Effector memory CD4-positive, alpha-beta T cell (primary cell): ENCODE data around the gene CTNND2.

Experiments
- DNase-seq, 3 donors: peaks; one replicate each; pipeline ENCODE4 v3.0.0-alpha.2; 2020
- H3K27ac ChIP-seq: 2 replicates; pipeline ENCODE4 v1.7.0; 2013; ENCODE audit warnings: mild to moderate bottlenecking, low read length, moderate library complexity; ENCODE audit not compliant: insufficient read depth, poor library complexity, severe bottlenecking
- H3K27me3 ChIP-seq: replicated peaks from 2 replicates; pipeline ENCODE4 v1.7.0; 2013; ENCODE audit warnings: mild to moderate bottlenecking, low read length; ENCODE audit not compliant: insufficient read depth, control insufficient read depth, poor library complexity, severe bottlenecking
- H3K36me3 ChIP-seq: 2 replicates; pipeline ENCODE4 v1.7.0; 2013; ENCODE audit warnings: mild to moderate bottlenecking, low read length, moderate library complexity; ENCODE audit not compliant: control insufficient read depth, insufficient read depth
- H3K4me1 ChIP-seq: 2 replicates; pipeline ENCODE4 v1.7.0; 2013; ENCODE audit warnings: low read length, mild to moderate bottlenecking; ENCODE audit not compliant: control insufficient read depth, insufficient read depth, poor library complexity, severe bottlenecking
- H3K4me3 ChIP-seq: 2 replicates; pipeline ENCODE4 v1.7.0; 2013; ENCODE audit warnings: low read length, low read depth, mild to moderate bottlenecking; ENCODE audit not compliant: insufficient read depth, poor library complexity, severe bottlenecking
- H3K9me3 ChIP-seq: 2 replicates; pipeline ENCODE4 v1.7.0; 2013; ENCODE audit warnings: mild to moderate bottlenecking, low read length, moderate library complexity; ENCODE audit not compliant: control insufficient read depth

The CTNND2 gene

GRCh38 chr5:10946050-10946449 lies 958.2 kb downstream of the CTNND2 start:
- Histone ChIP-seq H3K9me3 (no peaks in the 10 kb centered on the region), H3K27me3 (no peaks in the 10 kb centered on the region), H3K4me3 (no peak overlapping the region), H3K36me3 (no peaks in the 10 kb centered on the region), H3K4me1 (no peaks in the 10 kb centered on the region), H3K27ac (no peak overlapping the region)
- no peak for DNase-seq

GRCh38 chr5:10941900-10942299 lies 962.3 kb downstream of the CTNND2 start:
- Histone ChIP-seq H3K27me3 (no peaks in the 10 kb centered on the region), H3K4me1 (no peaks in the 10 kb centered on the region), H3K36me3 (no peaks in the 10 kb centered on the region)

GRCh38 chr5:10936081-10936855 lies 968.0 kb downstream of the CTNND2 start:
- no peaks in the 10 kb centered on the region for H3K36me3 ChIP-seq
- H3K4me3 ChIP-seq = no peak overlapping the region
- no peaks in the 10 kb centered on the region for H3K4me1 ChIP-seq
- DNase-seq = no peak
- H3K27me3 ChIP-seq = no peaks in the 10 kb centered on the region
- no peak overlapping the region for H3K27ac ChIP-seq
- no peaks in the 10 kb centered on the region for H3K9me3 ChIP-seq

More at GRCh38 chr5:10941900-10942299, 962.3 kb downstream of the CTNND2 start:
- Histone ChIP-seq H3K4me3 (no peak overlapping the region), H3K9me3 (no peaks in the 10 kb centered on the region), H3K27ac (no peak overlapping the region)
- no peak for DNase-seq

GRCh38 chr5:10935536-10935935 lies 968.7 kb downstream of the CTNND2 start:
- H3K27me3 ChIP-seq = no peaks in the 10 kb centered on the region
- H3K4me3 ChIP-seq = no peak overlapping the region
- no peak for DNase-seq
- no peaks in the 10 kb centered on the region for H3K36me3 ChIP-seq
- no peaks in the 10 kb centered on the region for H3K4me1 ChIP-seq
- H3K9me3 ChIP-seq = no peaks in the 10 kb centered on the region
- no peak overlapping the region for H3K27ac ChIP-seq

DNA sequence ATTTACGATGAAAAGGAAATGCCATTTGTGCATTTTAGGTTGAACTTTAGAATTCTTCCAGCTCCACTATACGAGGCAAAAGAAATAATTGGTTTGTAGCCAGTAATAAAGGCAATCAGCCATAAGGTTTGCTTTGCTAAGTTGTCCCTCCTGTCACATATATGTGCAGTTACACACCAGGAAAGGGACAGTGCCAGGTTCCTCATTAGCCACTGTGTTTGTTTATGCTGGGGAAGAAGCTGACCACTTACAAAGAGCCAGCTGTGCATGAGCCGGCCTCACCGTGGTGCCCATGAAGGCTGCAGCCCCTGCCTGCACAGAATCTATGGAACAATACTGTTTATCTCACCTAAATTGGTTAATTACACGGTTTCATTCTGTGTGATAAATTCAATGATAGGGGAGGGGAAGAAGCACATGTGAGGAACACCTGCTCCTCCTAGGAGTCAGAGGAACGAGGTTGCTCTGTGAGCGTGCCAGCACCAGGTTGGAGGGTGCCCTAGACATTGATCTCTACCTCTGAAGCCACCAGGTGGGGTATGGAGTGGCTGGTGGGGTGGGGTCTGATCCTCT lies 969.4 kb downstream of the CTNND2 start:
- no peaks in the 10 kb centered on the region for H3K27me3 ChIP-seq
- H3K9me3 ChIP-seq = no peaks in the 10 kb centered on the region
- no peak overlapping the region for H3K27ac ChIP-seq
- no peak for DNase-seq
- H3K4me1 ChIP-seq = no peaks in the 10 kb centered on the region
- H3K4me3 ChIP-seq = no peak overlapping the region
- no peaks in the 10 kb centered on the region for H3K36me3 ChIP-seq

DNA sequence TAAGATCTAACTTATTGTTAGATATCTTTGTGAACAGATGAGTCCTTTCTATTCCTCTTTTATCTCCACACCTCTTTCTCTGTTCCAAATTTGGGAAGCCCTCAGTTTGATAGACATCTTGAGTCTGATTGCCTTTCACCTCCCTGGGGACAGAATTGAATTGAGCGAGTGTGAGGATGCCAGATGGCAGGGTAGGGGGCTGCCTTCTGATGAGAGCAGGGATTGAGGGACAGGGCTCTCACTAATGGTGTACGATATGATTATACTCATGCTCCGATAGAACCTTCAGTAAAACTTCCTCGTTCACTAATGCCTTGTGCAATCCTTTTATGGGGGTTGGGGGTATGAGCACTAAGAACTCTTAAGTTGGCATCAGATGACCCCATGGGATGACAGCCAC lies 971.1 kb downstream of the CTNND2 start:
- Histone ChIP-seq H3K27me3 (no peaks in the 10 kb centered on the region), H3K36me3 (no peaks in the 10 kb centered on the region), H3K27ac (no peak overlapping the region), H3K4me3 (no peak overlapping the region), H3K4me1 (no peaks in the 10 kb centered on the region), H3K9me3 (no peaks in the 10 kb centered on the region)
- DNase-seq = no peak

GRCh38 chr5:10932426-10932825 lies 971.8 kb downstream of the CTNND2 start:
- H3K4me1 ChIP-seq = no peaks in the 10 kb centered on the region
- no peaks in the 10 kb centered on the region for H3K27me3 ChIP-seq

DNA sequence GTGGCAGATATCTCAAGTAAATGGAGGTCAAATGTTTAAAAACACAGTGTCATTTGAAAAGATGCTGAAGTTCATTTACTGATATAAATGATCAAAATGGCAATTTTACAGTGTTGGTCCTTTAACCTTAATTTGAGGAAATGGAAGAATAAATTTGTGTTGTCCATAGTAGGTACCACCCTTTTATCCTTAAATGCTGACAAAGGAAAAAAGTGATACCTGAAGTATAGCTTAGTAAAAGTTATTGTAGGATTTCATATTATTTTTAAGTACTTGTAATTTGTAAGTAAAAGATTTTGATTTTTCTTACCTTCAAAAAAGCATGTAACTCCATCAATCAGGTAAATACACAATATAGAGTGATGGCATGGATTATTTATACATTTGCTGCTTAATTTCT lies 976.6 kb downstream of the CTNND2 start:
- no peaks in the 10 kb centered on the region for H3K36me3 ChIP-seq
- no peaks in the 10 kb centered on the region for H3K4me1 ChIP-seq
- no peaks in the 10 kb centered on the region for H3K9me3 ChIP-seq
- H3K4me3 ChIP-seq = no peak overlapping the region
- no peak overlapping the region for H3K27ac ChIP-seq
- no peak for DNase-seq
- no peaks in the 10 kb centered on the region for H3K27me3 ChIP-seq

More at GRCh38 chr5:10932426-10932825, 971.8 kb downstream of the CTNND2 start:
- Histone ChIP-seq H3K9me3 (no peaks in the 10 kb centered on the region), H3K4me3 (no peak overlapping the region), H3K36me3 (no peaks in the 10 kb centered on the region), H3K27ac (no peak overlapping the region)
- no peak for DNase-seq

GRCh38 chr5:10923310-10923709 lies 980.9 kb downstream of the CTNND2 start:
- no peak for DNase-seq
- Histone ChIP-seq H3K27me3 (no peaks in the 10 kb centered on the region), H3K4me3 (no peak overlapping the region)

More at GRCh38 chr5:10923310-10923709, 980.9 kb downstream of the CTNND2 start:
- no peaks in the 10 kb centered on the region for H3K9me3 ChIP-seq
- no peak overlapping the region for H3K27ac ChIP-seq
- H3K4me1 ChIP-seq = no peaks in the 10 kb centered on the region
- H3K36me3 ChIP-seq = no peaks in the 10 kb centered on the region
